GM18870 (cell line): Measurements from ENCODE around the gene OGDHL.
"Not testable (repeated sequence)": the region's sequence is repeated elsewhere in the genome, so short reads cannot be mapped to it uniquely, and the experiment has no call there.

Source experiments
- ATAC-seq: cut with Tn5 transposase; IDR thresholded peaks from one replicate; pipeline ENCODE4 v1.9.1; 2021; ENCODE audit warnings: moderate library complexity; ENCODE audit not compliant: unreplicated experiment

Gene OGDHL

GRCh38 chr10:49756641-49757040 lies 5.5 kb downstream of the OGDHL start:
- no peak for ATAC-seq

DNA sequence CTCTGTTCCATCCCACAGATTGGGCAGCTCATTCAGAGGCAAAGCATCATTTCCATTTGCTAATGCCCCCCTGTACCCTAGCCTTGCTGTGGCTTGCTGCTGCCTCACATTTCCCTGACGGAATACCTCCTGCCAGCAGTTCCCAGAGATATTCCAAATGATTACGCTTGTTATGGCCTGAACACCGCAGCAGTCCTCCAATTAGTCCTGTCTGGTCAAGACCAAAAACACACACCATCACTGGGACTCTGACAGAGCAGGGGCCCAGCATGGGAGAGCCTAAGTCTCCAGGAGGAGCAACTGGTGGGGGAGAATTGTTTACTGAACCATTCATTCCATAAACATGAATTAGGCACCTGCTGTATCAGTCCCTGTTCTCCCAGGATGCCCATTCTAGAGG lies 6.1 kb downstream of the OGDHL start:
- ATAC-seq, result no peak

DNA sequence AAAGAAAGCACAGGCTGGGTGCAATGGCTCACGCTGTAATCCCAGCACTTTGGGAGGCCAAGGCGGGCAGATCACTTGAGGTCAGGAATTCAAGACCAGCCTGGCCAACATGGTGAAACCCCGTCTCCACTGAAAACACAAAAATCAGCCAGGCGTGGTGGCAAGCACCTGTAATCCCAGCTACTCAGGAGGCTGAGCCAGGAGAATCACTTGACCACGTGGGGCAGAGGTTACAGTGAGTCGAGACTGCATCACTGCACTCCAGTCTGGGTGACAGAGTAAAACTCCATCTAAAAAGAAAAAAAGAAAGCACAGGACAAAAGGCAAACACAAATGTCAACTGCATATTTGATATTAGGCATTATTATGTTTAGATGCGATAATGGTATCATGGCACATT lies 7.2 kb downstream of the OGDHL start:
- not testable (repeated sequence) for ATAC-seq

DNA sequence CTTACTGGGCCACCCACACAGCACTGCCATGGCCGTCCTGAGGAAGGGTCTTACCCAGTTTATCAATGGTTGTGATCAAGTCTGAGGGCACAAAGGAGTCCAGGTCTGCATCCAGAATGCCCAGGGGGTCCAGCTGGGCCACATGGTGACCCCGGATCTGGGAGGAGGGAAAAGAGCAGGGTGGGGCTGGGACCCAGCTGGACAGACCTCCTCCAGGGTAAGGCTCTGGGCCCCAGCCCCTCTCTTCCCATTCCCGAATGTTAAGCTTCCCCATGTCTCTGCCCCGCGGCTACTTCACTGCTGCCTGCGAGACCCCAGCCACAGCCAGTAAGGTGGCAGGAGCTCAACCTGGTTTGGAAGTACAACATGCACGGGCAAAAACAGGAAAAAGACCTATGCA lies 9.5 kb downstream of the OGDHL start:
- ATAC-seq, result no peak

DNA sequence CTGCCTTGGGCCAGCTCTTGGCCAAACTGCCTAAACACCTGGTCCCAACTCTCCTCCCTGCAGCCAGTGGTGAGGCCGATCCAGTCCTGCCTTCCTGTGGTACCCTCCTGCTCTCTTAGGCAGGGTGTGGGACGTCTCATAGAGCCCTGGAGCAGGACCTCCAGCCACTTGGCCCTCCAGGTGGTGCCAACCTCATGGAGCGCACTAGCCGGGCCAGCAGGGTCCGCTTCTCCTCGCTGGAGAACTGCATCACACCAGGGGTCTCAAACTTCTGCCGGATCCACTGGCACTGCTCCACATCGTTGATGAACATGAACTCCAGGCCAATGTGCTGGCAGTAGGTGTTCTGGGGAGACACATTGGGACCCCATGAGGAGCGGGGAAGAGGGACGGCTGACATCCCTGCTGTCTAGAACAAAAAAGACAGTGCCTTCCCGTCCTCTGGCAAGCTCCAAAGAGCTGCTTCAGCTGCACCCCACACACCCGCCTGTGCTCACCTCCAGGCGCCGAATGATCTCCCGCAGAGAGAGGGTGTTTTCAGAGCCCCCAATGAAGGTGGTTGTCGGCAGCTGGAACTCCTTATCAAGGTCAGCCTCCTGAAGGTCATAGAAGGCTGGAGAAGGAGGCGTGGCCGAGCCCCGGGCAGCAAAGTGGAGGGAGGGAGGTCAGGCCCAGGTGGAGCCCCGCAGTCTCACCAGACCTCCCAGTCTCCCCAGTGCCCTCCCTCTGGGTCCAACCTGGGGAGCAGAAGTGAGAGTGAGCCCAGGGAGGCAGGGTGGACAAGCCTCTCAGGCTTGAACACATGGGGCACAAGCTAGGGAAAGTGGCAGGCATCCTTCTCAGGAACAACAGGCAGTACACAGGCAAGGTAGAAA lies 10.2 kb downstream of the OGDHL start:
- ATAC-seq, result no peak

DNA sequence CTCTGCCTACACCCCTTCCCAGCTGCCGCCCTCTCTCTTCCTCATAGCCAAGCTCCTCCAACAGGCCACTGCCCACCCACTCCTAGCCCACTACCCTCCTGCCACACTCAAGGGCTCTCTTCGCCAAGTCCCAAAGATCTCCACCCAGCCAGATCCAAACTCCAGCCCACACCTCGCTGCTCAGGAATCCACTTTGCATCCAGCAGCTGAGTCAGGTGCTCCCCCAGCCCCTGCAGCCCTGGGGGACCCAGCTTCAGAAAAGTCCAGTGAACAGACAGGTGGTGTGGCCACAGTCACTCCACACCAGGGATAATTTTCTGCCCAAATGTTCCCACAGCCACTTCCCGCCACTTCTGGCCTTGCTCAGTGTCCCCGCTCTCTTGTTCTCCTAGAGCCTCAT lies 10.9 kb downstream of the OGDHL start:
- no peak for ATAC-seq

DNA sequence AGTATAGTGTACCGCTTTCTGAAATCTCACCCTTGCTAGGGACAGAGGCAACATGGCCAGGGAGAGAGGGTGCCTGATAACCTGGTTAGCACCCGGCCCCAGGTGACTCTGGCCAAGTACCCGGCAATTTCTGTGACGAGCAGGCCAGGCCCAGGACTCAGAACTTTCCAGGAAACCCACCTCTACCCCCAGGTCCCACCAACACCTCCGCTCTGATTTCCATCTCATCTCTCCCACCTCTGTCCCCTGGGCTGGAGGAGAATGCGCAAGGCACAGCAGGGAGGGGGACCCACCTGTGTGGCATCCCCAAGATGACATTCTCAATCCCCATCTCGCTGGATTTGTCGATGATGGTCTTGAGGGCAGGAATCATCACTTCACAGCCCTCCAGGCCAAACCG lies 11.6 kb downstream of the OGDHL start:
- ATAC-seq, result no peak

DNA sequence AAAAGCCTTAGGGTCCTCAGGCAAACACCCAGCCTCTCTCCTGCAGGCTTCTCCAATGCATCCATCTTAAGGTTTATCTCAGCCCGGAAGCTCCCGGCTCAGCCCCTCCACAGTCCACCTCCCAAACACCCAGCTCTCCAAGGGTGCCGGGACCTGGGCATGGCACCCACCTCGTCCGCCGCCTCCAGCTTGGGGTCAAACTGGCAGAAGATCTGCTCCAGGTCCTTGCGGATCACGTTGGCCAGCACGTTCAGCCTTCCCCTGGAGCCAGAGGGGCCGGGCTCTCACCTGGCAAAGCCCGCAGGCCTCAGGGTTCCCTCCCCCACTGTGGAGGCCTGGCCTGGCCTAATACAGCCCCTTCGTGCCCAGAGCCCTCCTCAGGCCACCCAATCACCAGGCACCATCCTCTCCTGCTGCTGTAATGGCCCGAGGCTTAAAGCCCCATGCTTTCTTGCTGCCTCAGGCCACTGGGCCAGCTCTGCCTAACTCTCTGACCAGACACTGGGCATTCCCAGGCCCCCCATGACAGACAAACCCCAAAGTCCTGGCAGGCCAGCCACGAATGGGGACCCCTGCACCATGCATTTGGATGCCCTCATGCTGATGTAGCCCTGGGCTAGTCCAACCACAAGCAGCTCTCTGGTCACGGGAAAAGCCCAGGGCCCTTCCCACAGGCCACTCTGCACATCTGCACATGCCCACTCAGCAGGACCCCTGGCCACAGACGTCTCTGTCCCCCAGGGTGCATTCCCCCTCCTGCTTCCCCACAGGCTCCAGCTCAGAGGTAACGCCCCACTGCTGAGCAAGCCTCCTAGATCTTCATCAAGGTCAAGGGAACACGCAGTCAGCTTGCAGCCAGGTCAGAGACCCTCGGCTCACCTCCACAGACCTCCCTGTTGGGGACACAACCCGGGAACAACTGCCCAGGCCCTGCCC lies 12.3 kb downstream of the OGDHL start:
- no peak for ATAC-seq

DNA sequence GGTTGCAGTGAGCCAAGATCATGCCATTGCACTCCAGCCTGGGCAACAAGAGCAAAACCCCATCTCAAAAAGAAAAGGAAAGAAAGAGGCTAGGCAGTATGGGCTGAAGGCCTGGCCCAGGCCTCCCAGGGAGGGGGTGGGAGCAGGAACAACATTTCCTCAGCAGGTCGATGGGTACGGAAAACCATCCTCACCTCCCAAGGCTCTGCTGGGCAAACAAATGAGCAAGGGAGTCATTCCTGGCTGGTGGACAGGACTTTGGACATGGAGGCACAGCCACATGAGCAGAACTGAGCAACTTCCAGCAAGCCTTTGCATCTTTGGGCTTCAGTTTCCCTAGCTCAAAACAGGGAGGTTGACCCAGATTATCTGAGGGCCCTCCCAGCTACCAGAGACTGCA lies 13.0 kb downstream of the OGDHL start:
- ATAC-seq, result no peak

DNA sequence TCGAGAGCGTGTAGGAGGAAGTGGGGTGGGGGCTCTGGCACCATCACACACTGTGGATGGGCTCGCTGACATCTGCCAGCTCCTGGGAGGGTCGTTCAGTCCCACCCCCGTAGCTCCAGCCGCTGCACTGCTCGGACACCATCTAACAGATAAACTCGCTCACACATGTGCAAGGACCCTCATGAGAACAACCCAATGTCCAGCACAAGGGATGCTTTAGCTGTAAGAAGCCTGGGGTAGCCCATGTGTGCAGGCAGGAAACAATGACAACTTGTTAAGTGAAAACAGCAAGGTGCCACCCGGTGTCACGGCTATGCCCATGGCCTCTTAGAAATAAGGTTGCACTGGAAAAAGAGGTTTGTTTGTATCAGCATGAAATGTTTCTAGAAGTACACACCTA lies 14.1 kb downstream of the OGDHL start:
- ATAC-seq, result no peak

DNA sequence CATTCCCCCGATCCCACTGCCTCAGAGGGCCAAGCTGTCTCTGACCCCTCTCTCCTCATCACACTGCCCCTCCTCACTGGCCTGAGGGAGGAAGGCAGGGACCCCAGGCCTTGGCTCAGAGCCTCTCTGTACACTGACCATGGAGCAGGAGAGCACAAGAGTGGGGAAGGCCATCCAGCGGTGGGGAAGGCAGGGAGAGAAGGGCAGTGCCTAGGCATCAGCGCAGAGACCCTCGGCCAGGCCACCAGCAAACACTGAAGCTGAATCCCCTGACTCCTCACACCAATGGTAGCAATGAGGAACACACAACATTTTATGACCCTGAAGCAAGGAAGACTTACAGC lies 14.8 kb downstream of the OGDHL start:
- no peak for ATAC-seq

- no peak for ATAC-seq
These were observed 15.4 kb downstream of the OGDHL start for GRCh38 chr10:49746626-49747302.

DNA sequence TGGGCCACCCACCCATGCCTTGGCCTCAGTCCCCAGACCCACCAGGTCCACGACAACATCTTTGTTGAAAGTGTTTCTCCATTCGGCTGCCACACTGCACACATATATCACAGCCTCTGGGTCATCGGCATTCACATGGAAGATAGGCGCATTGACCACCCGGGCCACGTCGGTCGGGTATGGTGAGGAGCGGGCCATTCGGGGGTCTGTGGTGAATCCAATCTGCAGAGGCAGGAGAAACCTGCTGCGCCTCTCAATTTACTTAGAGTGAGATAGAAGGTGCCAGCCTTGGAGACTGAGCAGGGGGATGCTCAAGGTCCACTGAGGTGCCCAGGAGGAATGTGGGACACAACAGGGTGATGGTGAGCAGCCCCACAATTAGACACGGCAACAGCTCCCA lies 16.4 kb downstream of the OGDHL start:
- ATAC-seq, result no peak

GRCh38 chr10:49744924-49745605 lies 17.1 kb downstream of the OGDHL start:
- no peak for ATAC-seq

- ATAC-seq, result no peak
These were observed 17.9 kb downstream of the OGDHL start for GRCh38 chr10:49744091-49744685.

DNA sequence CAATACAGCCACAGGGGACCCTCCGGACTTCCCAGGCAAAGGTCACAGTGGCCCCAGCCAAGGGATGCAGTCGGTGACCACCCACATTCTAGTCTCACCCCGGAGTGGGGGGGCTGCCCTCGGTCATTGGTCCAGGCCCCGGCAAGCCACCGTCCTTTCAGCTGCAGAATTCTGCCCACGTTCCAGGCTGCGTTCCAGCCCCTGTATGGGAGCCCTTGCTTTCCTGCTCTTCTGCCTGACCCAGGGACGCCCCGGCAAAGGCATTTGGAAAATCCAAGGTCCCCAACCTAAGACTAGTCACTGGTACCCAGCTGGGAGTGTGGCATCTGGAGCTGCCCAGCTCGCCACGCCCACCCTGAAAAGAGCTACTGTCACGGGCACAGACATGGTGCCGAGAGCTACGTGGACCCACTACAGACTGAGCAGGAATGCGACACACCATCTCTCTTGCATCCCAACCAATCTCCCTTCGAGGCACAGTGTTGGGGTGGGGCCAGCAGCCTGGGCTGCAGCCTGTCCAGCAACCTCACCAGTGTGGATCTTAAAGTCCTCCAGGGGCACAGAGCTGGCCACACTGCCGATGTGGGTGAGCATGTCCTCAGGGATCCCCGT lies 18.6 kb downstream of the OGDHL start:
- no peak for ATAC-seq

- ATAC-seq, result no peak
These were observed 19.2 kb downstream of the OGDHL start for GRCh38 chr10:49742683-49743463.

DNA sequence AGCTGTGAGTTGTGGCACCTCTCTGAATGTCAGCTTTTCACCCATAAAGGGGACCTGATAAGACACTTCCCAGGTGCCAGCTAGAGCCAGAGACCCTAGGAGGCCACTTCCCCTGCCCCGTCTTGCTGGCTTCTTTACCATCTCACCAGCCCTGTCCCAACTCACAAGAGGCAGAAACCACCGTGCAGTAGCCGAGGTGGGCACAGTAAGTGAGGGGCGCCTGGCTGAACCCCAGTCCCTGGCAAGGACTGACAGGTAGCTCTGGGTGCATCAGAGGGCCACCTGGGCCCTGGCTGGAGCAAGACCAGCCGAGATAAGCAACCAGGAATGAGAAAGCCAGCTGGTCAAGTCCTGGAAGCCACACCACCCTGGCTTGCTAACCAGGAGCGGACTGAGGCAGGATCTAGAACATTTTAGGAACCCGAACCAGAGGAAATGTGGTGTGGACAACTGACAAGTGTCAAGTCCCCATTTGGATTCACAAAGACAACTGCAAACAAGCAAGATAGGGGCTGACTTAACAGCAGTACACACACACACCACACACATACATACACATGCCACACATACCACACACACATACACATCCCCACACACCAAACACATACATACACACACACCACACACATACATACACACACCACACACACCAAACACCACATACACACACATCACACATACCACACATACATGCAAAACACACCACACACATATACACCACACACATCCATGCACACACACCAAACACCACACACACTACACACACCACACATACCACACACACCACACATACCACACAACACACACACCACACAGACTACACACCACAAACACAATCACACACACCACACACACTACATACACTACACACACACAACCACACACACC lies 20.8 kb downstream of the OGDHL start:
- no peak for ATAC-seq
